Astrocyte (in vitro differentiated cells and primary cell): ENCODE data around the gene SCNN1G. TPM values are rescaled to one million over a fixed set of nuclear protein-coding genes. Genes with fewer than 3 reads are reported as not detected.

Experiments
- DNase-seq: peaks from one replicate; pipeline ENCODE4 v3.0.0-alpha.2; 2010; ENCODE audit warnings: low read depth
- FAIRE-seq: peaks from 2 replicates; lab custom pipeline; 2011; peaks lifted over from hg19 to GRCh38; lab: Jason Lieb, UNC
- H2AFZ ChIP-seq: 2 replicates; pipeline ENCODE4 v1.6.0; 2012; ENCODE audit warnings: low read depth, low read length, inconsistent platforms
- H3K27ac ChIP-seq: 2 replicates; pipeline ENCODE4 v1.5.1; 2011; ENCODE audit warnings: low read depth, low read length, inconsistent platforms
- H3K27me3 ChIP-seq: 2 replicates; pipeline ENCODE4 v1.6.0; 2011; ENCODE audit warnings: low read length, inconsistent platforms; ENCODE audit not compliant: insufficient read depth
- H3K36me3 ChIP-seq: 2 replicates; pipeline ENCODE4 v1.5.1; 2011; ENCODE audit warnings: low read length, inconsistent platforms; ENCODE audit not compliant: insufficient read depth
- H3K4me1 ChIP-seq: 2 replicates; pipeline ENCODE4 v1.5.1; 2011; ENCODE audit warnings: low read length, inconsistent platforms; ENCODE audit not compliant: insufficient read depth
- H3K4me2 ChIP-seq: 2 replicates; pipeline ENCODE4 v1.6.0; 2012; ENCODE audit warnings: low read length, inconsistent platforms
- H3K4me3 ChIP-seq: 2 replicates; pipeline ENCODE4 v1.5.1; 2011; ENCODE audit warnings: low read depth, mild to moderate bottlenecking, low read length, inconsistent platforms; ENCODE audit not compliant: insufficient read depth
- H3K79me2 ChIP-seq: 2 replicates; pipeline ENCODE4 v1.6.0; 2012; ENCODE audit warnings: mild to moderate bottlenecking, low read length, inconsistent platforms; ENCODE audit not compliant: insufficient read depth
- H3K9ac ChIP-seq: 2 replicates; pipeline ENCODE4 v1.6.0; 2012; ENCODE audit warnings: mild to moderate bottlenecking, low read length, inconsistent platforms
- H3K9me3 ChIP-seq: 2 replicates; pipeline ENCODE4 v1.5.1; 2012; ENCODE audit warnings: low read depth, mild to moderate bottlenecking, low read length, inconsistent platforms; ENCODE audit not compliant: insufficient read depth
- H4K20me1 ChIP-seq: 2 replicates; pipeline ENCODE4 v1.6.0; 2012; ENCODE audit warnings: low read length, inconsistent platforms; ENCODE audit not compliant: insufficient read depth
- H3K27ac Mint-ChIP-seq: one replicate; pipeline ENCODE4 v1.8.0; 2021; ENCODE audit warnings: mild to moderate bottlenecking, mixed read lengths; ENCODE audit not compliant: unreplicated experiment
- H3K27me3 Mint-ChIP-seq: one replicate; pipeline ENCODE4 v1.8.0; 2021; ENCODE audit warnings: low read depth, mixed read lengths; ENCODE audit not compliant: unreplicated experiment
- H3K36me3 Mint-ChIP-seq: one replicate; pipeline ENCODE4 v1.8.0; 2021; ENCODE audit warnings: low read depth, mixed read lengths; ENCODE audit not compliant: unreplicated experiment
- H3K4me1 Mint-ChIP-seq: one replicate; pipeline ENCODE4 v1.8.0; 2021; ENCODE audit warnings: low read depth, mixed read lengths; ENCODE audit not compliant: unreplicated experiment
- H3K4me3 Mint-ChIP-seq: one replicate; pipeline ENCODE4 v1.8.0; 2021; ENCODE audit warnings: mild to moderate bottlenecking, moderate library complexity, mixed read lengths; ENCODE audit not compliant: unreplicated experiment
- H3K9me3 Mint-ChIP-seq: one replicate; pipeline ENCODE4 v1.8.0; 2021; ENCODE audit warnings: mild to moderate bottlenecking, mixed read lengths; ENCODE audit not compliant: unreplicated experiment
- EZH2 ChIP-seq: IDR thresholded peaks from 2 replicates; pipeline ENCODE4 v1.6.1; 2012; ENCODE audit warnings: mild to moderate bottlenecking, low read length, inconsistent platforms; ENCODE audit not compliant: insufficient read depth
- total RNA-seq: library from RNA; stranded (reverse); gene quantifications from 2 replicates; pipeline ENCODE4 v1.2.1, GENCODE V29; 2021
- TF ChIP-seq, protein P1 (sequence below): IDR thresholded peaks from 2 replicates; pipeline ENCODE4 v1.5.1; 2011; ENCODE audit warnings: low read depth, mild to moderate bottlenecking, inconsistent platforms, low read length, moderate library complexity; ENCODE audit not compliant: insufficient read depth

Gene SCNN1G
- total RNA-seq, 1 donor from 2014 or later = not detected

DNA sequence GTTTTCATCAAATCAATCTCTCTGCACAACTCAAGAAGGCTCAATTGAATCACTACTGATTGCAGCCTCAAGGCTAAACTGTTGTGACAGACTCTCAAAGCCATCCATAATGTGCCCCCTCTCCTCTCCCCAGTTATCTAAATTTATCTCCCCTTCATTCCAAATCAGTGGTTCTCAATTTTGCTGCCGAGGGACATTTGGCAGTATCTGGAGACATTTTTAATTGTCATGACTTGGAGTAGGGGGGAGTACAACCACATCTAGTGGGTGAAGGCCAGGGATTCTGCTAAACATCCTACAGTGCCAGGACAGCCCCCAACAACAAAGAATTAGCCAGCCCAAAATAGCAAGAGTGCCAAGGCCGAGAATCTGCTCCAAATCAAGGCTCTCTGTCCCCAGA lies 42.4 kb upstream of the SCNN1G start:
- no peak for DNase-seq
- H3K79me2 ChIP-seq = peaks cover 100% of the 10 kb centered on the region
- no peak overlapping the region for H3K9ac ChIP-seq
- peaks cover 4% of the 10 kb centered on the region for H3K4me1 Mint-ChIP-seq
- no peak overlapping the region for H3K4me2 ChIP-seq
- H3K9me3 ChIP-seq = peaks cover 4% of the 10 kb centered on the region
- H3K4me3 Mint-ChIP-seq = no peak overlapping the region
- no peak overlapping the region for H3K27ac Mint-ChIP-seq
- H3K27me3 Mint-ChIP-seq = no peaks in the 10 kb centered on the region
- peaks cover 5% of the 10 kb centered on the region for H3K36me3 Mint-ChIP-seq
- peaks cover 23% of the 10 kb centered on the region for H3K9me3 Mint-ChIP-seq
- no peak for FAIRE-seq
- no peak overlapping the region for H2AFZ ChIP-seq
- no peaks in the 10 kb centered on the region for H3K27me3 ChIP-seq
- TF ChIP-seq, protein P1, sequence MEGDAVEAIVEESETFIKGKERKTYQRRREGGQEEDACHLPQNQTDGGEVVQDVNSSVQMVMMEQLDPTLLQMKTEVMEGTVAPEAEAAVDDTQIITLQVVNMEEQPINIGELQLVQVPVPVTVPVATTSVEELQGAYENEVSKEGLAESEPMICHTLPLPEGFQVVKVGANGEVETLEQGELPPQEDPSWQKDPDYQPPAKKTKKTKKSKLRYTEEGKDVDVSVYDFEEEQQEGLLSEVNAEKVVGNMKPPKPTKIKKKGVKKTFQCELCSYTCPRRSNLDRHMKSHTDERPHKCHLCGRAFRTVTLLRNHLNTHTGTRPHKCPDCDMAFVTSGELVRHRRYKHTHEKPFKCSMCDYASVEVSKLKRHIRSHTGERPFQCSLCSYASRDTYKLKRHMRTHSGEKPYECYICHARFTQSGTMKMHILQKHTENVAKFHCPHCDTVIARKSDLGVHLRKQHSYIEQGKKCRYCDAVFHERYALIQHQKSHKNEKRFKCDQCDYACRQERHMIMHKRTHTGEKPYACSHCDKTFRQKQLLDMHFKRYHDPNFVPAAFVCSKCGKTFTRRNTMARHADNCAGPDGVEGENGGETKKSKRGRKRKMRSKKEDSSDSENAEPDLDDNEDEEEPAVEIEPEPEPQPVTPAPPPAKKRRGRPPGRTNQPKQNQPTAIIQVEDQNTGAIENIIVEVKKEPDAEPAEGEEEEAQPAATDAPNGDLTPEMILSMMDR = no peak
- no peak for TF ChIP-seq EZH2
- no peak overlapping the region for H3K4me3 ChIP-seq
- H3K36me3 ChIP-seq = no peaks in the 10 kb centered on the region
- peaks cover 66% of the 10 kb centered on the region for H4K20me1 ChIP-seq
- peaks cover 7% of the 10 kb centered on the region for H3K4me1 ChIP-seq
- H3K27ac ChIP-seq = no peak overlapping the region

DNA sequence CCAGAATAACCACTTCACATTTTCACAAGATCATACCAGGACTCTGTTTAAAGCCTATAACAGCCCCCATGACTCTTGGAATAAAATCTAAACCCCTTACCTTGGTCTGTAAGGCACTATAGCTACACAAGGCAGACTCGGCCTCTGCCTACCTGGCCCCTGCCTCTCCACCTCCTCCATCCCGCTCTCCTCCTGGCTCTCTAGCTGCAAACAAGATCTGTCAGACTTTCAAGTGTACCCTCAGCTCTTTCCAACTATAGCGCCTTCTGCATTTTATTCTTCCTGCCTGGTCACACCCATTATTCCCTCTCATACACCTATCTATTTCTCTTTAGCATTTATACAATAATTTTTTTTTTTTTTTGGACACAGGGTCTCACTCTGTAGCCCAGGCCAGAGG lies 41.5 kb upstream of the SCNN1G start:
- Mint-ChIP-seq H3K27ac (no peak overlapping the region), H3K27me3 (no peaks in the 10 kb centered on the region), H3K9me3 (peaks cover 16% of the 10 kb centered on the region), H3K4me3 (no peak overlapping the region), H3K36me3 (peaks cover 5% of the 10 kb centered on the region), H3K4me1 (peaks cover 12% of the 10 kb centered on the region)
- FAIRE-seq = no peak
- Histone ChIP-seq H3K9me3 (peaks cover 4% of the 10 kb centered on the region), H3K4me3 (no peak overlapping the region), H3K4me1 (peaks cover 16% of the 10 kb centered on the region), H2AFZ (no peak overlapping the region), H3K27me3 (no peaks in the 10 kb centered on the region), H3K27ac (no peak overlapping the region), H3K9ac (no peak overlapping the region), H3K36me3 (no peaks in the 10 kb centered on the region), H3K79me2 (peaks cover 96% of the 10 kb centered on the region), H3K4me2 (no peak overlapping the region), H4K20me1 (peaks cover 66% of the 10 kb centered on the region)
- TF ChIP-seq EZH2 = no peak
- TF ChIP-seq, protein P1 = no peak
- DNase-seq = no peak

DNA sequence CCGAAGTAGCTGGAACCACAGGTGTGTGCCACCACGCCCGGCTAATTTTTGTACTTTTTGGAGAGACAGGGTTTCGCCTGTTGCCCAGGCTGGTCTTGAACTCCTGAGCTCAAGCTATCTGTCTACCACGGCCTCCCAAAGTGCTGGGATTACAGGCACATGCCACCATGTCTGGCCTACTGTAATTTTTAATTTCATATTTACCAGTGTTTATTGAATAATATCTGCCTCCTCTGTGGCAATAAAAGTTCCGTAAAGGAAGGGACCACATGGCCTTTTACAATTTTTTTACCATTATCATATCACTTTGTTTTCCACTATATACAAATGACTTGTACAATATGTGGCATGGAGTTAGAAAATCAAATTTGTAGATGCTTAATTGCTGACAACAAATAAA lies 41.0 kb upstream of the SCNN1G start:
- H3K36me3 ChIP-seq = no peaks in the 10 kb centered on the region
- H3K27ac ChIP-seq = no peak overlapping the region
- no peak for FAIRE-seq
- no peaks in the 10 kb centered on the region for H3K27me3 ChIP-seq
- no peak overlapping the region for H3K9ac ChIP-seq
- Mint-ChIP-seq H3K27ac (no peak overlapping the region), H3K4me1 (peaks cover 12% of the 10 kb centered on the region), H3K36me3 (peaks cover 3% of the 10 kb centered on the region), H3K9me3 (peaks cover 15% of the 10 kb centered on the region), H3K27me3 (no peaks in the 10 kb centered on the region), H3K4me3 (no peak overlapping the region)
- peaks cover 64% of the 10 kb centered on the region for H4K20me1 ChIP-seq
- no peak overlapping the region for H3K4me3 ChIP-seq
- H3K9me3 ChIP-seq = peaks cover 4% of the 10 kb centered on the region
- no peak overlapping the region for H2AFZ ChIP-seq
- TF ChIP-seq, protein P1 = no peak
- no peak for TF ChIP-seq EZH2
- H3K4me1 ChIP-seq = peaks cover 16% of the 10 kb centered on the region
- H3K79me2 ChIP-seq = peaks cover 93% of the 10 kb centered on the region
- H3K4me2 ChIP-seq = no peak overlapping the region
- DNase-seq = no peak
